Amniotic stem cell (primary cell): ENCODE measurements around the gene IBA57.

ENCODE experiments used
- DNase-seq: peaks from one replicate; lab custom pipeline; 2025; lab: John Stamatoyannopoulos, UW

Gene IBA57

GRCh38 chr1:228144993-228145343 is 20.6 kb upstream of the IBA57 start:
- no peak for DNase-seq

GRCh38 chr1:228145463-228146416 is 19.9 kb upstream of the IBA57 start:
- DNase-seq, result no peak

GRCh38 chr1:228146417-228147150 is 19.0 kb upstream of the IBA57 start:
- DNase-seq, result no peak

- no peak for DNase-seq
Observed at GRCh38 chr1:228147151-228147693, 18.4 kb upstream of the IBA57 start.

- no peak for DNase-seq
Observed at GRCh38 chr1:228147768-228148167, 17.8 kb upstream of the IBA57 start.

GRCh38 chr1:228148196-228148861 is 17.3 kb upstream of the IBA57 start:
- DNase-seq, result no peak

- DNase-seq, result no peak
Observed at GRCh38 chr1:228148935-228149405, 16.6 kb upstream of the IBA57 start.

GRCh38 chr1:228149406-228150119 is 16.0 kb upstream of the IBA57 start, which contains the start of gene GJC2:
Gene GJC2, plus strand, starts transcription at chr1:228149930. Its CDS starts 7,829 bp downstream, at chr1:228157759.
- DNase-seq, result no peak

GRCh38 chr1:228150120-228150460 is 15.5 kb upstream of the IBA57 start:
- no peak for DNase-seq

GRCh38 chr1:228150461-228151179 is 15.0 kb upstream of the IBA57 start:
- no peak for DNase-seq

GRCh38 chr1:228151180-228151925 is 14.3 kb upstream of the IBA57 start:
- DNase-seq, result no peak

GRCh38 chr1:228152097-228152917 is 13.3 kb upstream of the IBA57 start:
- no peak for DNase-seq

- no peak for DNase-seq
Observed at GRCh38 chr1:228152918-228153258, 12.7 kb upstream of the IBA57 start.

GRCh38 chr1:228154021-228154669 is 11.5 kb upstream of the IBA57 start:
- DNase-seq, result no peak

GRCh38 chr1:228154670-228155571 is 10.7 kb upstream of the IBA57 start:
- DNase-seq, result no peak

- no peak for DNase-seq
Observed at GRCh38 chr1:228155596-228156514, 9.7 kb upstream of the IBA57 start.

- DNase-seq, result no peak
Observed at GRCh38 chr1:228156515-228156881, 9.1 kb upstream of the IBA57 start.
